Neural cell (in vitro differentiated cells): Measurements from ENCODE around the gene PPP2R5B. TPM values are rescaled to one million over a fixed set of nuclear protein-coding genes. Genes with fewer than 3 reads are reported as not detected.

Experiments
- H2AFZ ChIP-seq: fragments of 200-600, 300-800 bp; sonication (generic), shearing (Covaris generic); 2 replicates; pipeline ENCODE4 v1.6.0; 2014; ENCODE audit warnings: low read depth, mild to moderate bottlenecking, antibody characterized with exemption, low read length, moderate library complexity
- H3F3A ChIP-seq: fragments of 200-600 bp; shearing (Covaris generic); 2 replicates; pipeline ENCODE4 v1.6.1; 2016; ENCODE audit warnings: mild to moderate bottlenecking, moderate library complexity, mixed read lengths, antibody characterized with exemption, low read length; ENCODE audit not compliant: insufficient read depth, poor library complexity, severe bottlenecking
- H3K27ac ChIP-seq: fragments of 200-600, 300-800 bp; sonication (generic), shearing (Covaris generic); 2 replicates; pipeline ENCODE4 v1.5.1; 2014; ENCODE audit warnings: mild to moderate bottlenecking, low read length, moderate library complexity
- H3K27me3 ChIP-seq: fragments of 300-800, 200-600 bp; sonication (generic), shearing (Covaris generic); 2 replicates; pipeline ENCODE4 v1.6.0; 2014; ENCODE audit warnings: mild to moderate bottlenecking, low read depth, low read length, moderate library complexity; ENCODE audit not compliant: insufficient read depth
- H3K36me3 ChIP-seq: fragments of 300-800, 200-600 bp; sonication (generic), shearing (Covaris generic); 2 replicates; pipeline ENCODE4 v1.5.1; 2014; ENCODE audit warnings: mild to moderate bottlenecking, antibody characterized with exemption, low read length, moderate library complexity; ENCODE audit not compliant: insufficient read depth
- H3K4me2 ChIP-seq: fragments of 300-800, 200-600 bp; sonication (generic), shearing (Covaris generic); 2 replicates; pipeline ENCODE4 v1.6.0; 2014; ENCODE audit warnings: mild to moderate bottlenecking, low read length
- H3K4me3 ChIP-seq: fragments of 300-800, 200-600 bp; sonication (generic), shearing (Covaris generic); 2 replicates; pipeline ENCODE4 v1.5.1; 2014; ENCODE audit warnings: mild to moderate bottlenecking, low read length, moderate library complexity
- H3K79me2 ChIP-seq: fragments of 200-600 bp; shearing (Covaris generic); replicated peaks from 2 replicates; pipeline ENCODE4 v1.6.0; 2014; ENCODE audit warnings: mild to moderate bottlenecking, low read length, moderate library complexity; ENCODE audit not compliant: insufficient read depth
- H3K9ac ChIP-seq: fragments of 300-800, 200-600 bp; sonication (generic), shearing (Covaris generic); 2 replicates; pipeline ENCODE4 v1.6.1; 2016; ENCODE audit warnings: mild to moderate bottlenecking, low read length, mixed read lengths
- H3K9me2 ChIP-seq: fragments of 200-600 bp; shearing (Covaris generic); 2 replicates; pipeline ENCODE4 v1.6.1; 2016; ENCODE audit warnings: mild to moderate bottlenecking, low read length, mixed read lengths; ENCODE audit not compliant: insufficient read depth
- H3K9me3 ChIP-seq: fragments of 200-600, 300-800 bp; sonication (generic), shearing (Covaris generic); 2 replicates; pipeline ENCODE4 v1.6.1; 2016; ENCODE audit warnings: mild to moderate bottlenecking, mixed run types, low read length, moderate library complexity, mixed read lengths
- H4K20me1 ChIP-seq: fragments of 200-600 bp; shearing (Covaris generic); 2 replicates; pipeline ENCODE4 v1.6.1; 2016; ENCODE audit warnings: mild to moderate bottlenecking, mixed run types; ENCODE audit not compliant: insufficient read depth
- EP300 ChIP-seq: fragments of 450-650 bp; conservative IDR thresholded peaks from 2 replicates; pipeline ENCODE4 v1.6.1; 2014; ENCODE audit warnings: antibody characterized with exemption, mild to moderate bottlenecking, moderate library complexity; ENCODE audit not compliant: poor library complexity, severe bottlenecking
- EZH2 ChIP-seq: fragments of 200-600, 300-800 bp; shearing (Covaris generic), sonication (generic); IDR thresholded peaks from 2 replicates; pipeline ENCODE4 v1.6.1; 2014; ENCODE audit warnings: antibody characterized with exemption, low read length, borderline replicate concordance, mild to moderate bottlenecking; ENCODE audit not compliant: insufficient read depth, poor library complexity, severe bottlenecking
- MXI1 ChIP-seq: fragments of 450-650 bp; conservative IDR thresholded peaks from 2 replicates; pipeline ENCODE4 v1.6.1; 2014; ENCODE audit warnings: antibody characterized with exemption, mild to moderate bottlenecking; ENCODE audit not compliant: poor library complexity, severe bottlenecking
- POLR2AphosphoS5 ChIP-seq: IDR thresholded peaks from 2 replicates; pipeline ENCODE4 v1.6.1; 2012
- RAD21 ChIP-seq: fragments of 450-650 bp; conservative IDR thresholded peaks from 2 replicates; pipeline ENCODE4 v1.6.1; 2014; ENCODE audit warnings: antibody characterized with exemption, mild to moderate bottlenecking, moderate library complexity
- REST ChIP-seq: IDR thresholded peaks from 2 replicates; pipeline ENCODE4 v1.6.1; 2012; ENCODE audit warnings: borderline replicate concordance
- SMC3 ChIP-seq: fragments of 450-650 bp; conservative IDR thresholded peaks from 2 replicates; pipeline ENCODE4 v1.6.1; 2014; ENCODE audit warnings: antibody characterized with exemption, mild to moderate bottlenecking, moderate library complexity; ENCODE audit not compliant: poor library complexity
- TAF1 ChIP-seq: IDR thresholded peaks from 2 replicates; pipeline ENCODE4 v1.6.1; 2012; ENCODE audit warnings: low read depth
- polyA plus RNA-seq: library from polyadenylated mRNA; depleted of rRNA; stranded (reverse); fragments of >200 nt; gene quantifications from 2 replicates; pipeline ENCODE4 v1.2.3, GENCODE V29; 2014
- TF ChIP-seq, protein P1 (sequence below): fragments of 450-650 bp; IDR thresholded peaks from 2 replicates; pipeline ENCODE4 v1.5.1; 2014; ENCODE audit warnings: antibody characterized with exemption, mild to moderate bottlenecking, moderate library complexity; ENCODE audit not compliant: poor library complexity, severe bottlenecking

PPP2R5B gene
- polyA plus RNA-seq, 1 donor from 2014 or later: 76.1 TPM

GRCh38 chr11:64885367-64886286, 38.9 kb upstream of the PPP2R5B start:
- H3K4me2 ChIP-seq: no peak overlapping the region
- no peaks in the 10 kb centered on the region for H3K79me2 ChIP-seq
- H3K9me2 ChIP-seq: no peaks in the 10 kb centered on the region
- H3K9ac ChIP-seq: no peak overlapping the region
- no peaks in the 10 kb centered on the region for H3K27me3 ChIP-seq
- no peaks in the 10 kb centered on the region for H4K20me1 ChIP-seq
- no peaks in the 10 kb centered on the region for H3F3A ChIP-seq
- no peaks in the 10 kb centered on the region for H3K36me3 ChIP-seq
- no peak overlapping the region for H2AFZ ChIP-seq
- H3K4me3 ChIP-seq: no peak overlapping the region
- no peaks in the 10 kb centered on the region for H3K9me3 ChIP-seq
- TF ChIP-seq, protein P1, sequence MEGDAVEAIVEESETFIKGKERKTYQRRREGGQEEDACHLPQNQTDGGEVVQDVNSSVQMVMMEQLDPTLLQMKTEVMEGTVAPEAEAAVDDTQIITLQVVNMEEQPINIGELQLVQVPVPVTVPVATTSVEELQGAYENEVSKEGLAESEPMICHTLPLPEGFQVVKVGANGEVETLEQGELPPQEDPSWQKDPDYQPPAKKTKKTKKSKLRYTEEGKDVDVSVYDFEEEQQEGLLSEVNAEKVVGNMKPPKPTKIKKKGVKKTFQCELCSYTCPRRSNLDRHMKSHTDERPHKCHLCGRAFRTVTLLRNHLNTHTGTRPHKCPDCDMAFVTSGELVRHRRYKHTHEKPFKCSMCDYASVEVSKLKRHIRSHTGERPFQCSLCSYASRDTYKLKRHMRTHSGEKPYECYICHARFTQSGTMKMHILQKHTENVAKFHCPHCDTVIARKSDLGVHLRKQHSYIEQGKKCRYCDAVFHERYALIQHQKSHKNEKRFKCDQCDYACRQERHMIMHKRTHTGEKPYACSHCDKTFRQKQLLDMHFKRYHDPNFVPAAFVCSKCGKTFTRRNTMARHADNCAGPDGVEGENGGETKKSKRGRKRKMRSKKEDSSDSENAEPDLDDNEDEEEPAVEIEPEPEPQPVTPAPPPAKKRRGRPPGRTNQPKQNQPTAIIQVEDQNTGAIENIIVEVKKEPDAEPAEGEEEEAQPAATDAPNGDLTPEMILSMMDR: no peak
- no peak for TF ChIP-seq TAF1
- TF ChIP-seq RAD21: no peak
- no peak for TF ChIP-seq EP300
- TF ChIP-seq EZH2: no peak
- TF ChIP-seq MXI1: no peak
- TF ChIP-seq SMC3: no peak
- no peak for TF ChIP-seq REST
- no peak for TF ChIP-seq POLR2AphosphoS5
- no peak overlapping the region for H3K27ac ChIP-seq

- H3K9me2 ChIP-seq: no peaks in the 10 kb centered on the region
- no peaks in the 10 kb centered on the region for H3K36me3 ChIP-seq
- H3F3A ChIP-seq: no peaks in the 10 kb centered on the region
- no peak overlapping the region for H3K27ac ChIP-seq
- H4K20me1 ChIP-seq: no peaks in the 10 kb centered on the region
- H3K9me3 ChIP-seq: no peaks in the 10 kb centered on the region
- no peak overlapping the region for H3K4me2 ChIP-seq
- no peak overlapping the region for H3K4me3 ChIP-seq
- H2AFZ ChIP-seq: no peak overlapping the region
- H3K79me2 ChIP-seq: no peaks in the 10 kb centered on the region
- H3K27me3 ChIP-seq: no peaks in the 10 kb centered on the region
- TF ChIP-seq MXI1: no peak
- no peak for TF ChIP-seq SMC3
- no peak for TF ChIP-seq RAD21
- no peak for TF ChIP-seq REST
- TF ChIP-seq EP300: no peak
- no peak for TF ChIP-seq EZH2
- H3K9ac ChIP-seq: no peak overlapping the region
Observed at GRCh38 chr11:64887234-64887756, 37.2 kb upstream of the PPP2R5B start.
